ENCODE results near the gene HCST.

Gene HCST

GRCh38 chr19:35937345-35938281 lies 35.3 kb downstream of the HCST start:
- no peak for TF ChIP-seq CTCF (IDR thresholded peaks at IDR 0.05; ENCODE audit: borderline replicate concordance, insufficient read depth, low read depth, low read length)

GRCh38 chr19:35938282-35939224 lies 36.2 kb downstream of the HCST start:
- no peak overlapping the region for H3K4me3 ChIP-seq (ENCODE audit: low read depth, low read length)
- TF ChIP-seq CTCF (IDR thresholded peaks at IDR 0.05; ENCODE audit: borderline replicate concordance, insufficient read depth, low read depth, low read length) = no peak

More at GRCh38 chr19:35937345-35938281, 35.3 kb downstream of the HCST start:
- H3K4me3 ChIP-seq (ENCODE audit: low read depth, low read length) = no peak overlapping the region

- H3K4me3 ChIP-seq (ENCODE audit: low read depth, low read length) = no peak overlapping the region
- no peak for TF ChIP-seq CTCF (IDR thresholded peaks at IDR 0.05; ENCODE audit: borderline replicate concordance, insufficient read depth, low read depth, low read length)
Observed at GRCh38 chr19:35939307-35940077, 37.2 kb downstream of the HCST start.

- TF ChIP-seq CTCF (IDR thresholded peaks at IDR 0.05; ENCODE audit: borderline replicate concordance, insufficient read depth, low read depth, low read length) = no peak
- H3K4me3 ChIP-seq (ENCODE audit: low read depth, low read length) = no peak overlapping the region
Observed at GRCh38 chr19:35940078-35940775, 37.9 kb downstream of the HCST start.

GRCh38 chr19:35940839-35941238 lies 38.5 kb downstream of the HCST start:
- H3K4me3 ChIP-seq (ENCODE audit: low read depth, low read length) = no peak overlapping the region
- no peak for TF ChIP-seq CTCF (IDR thresholded peaks at IDR 0.05; ENCODE audit: borderline replicate concordance, insufficient read depth, low read depth, low read length)

- no peak overlapping the region for H3K4me3 ChIP-seq (ENCODE audit: low read depth, low read length)
- no peak for TF ChIP-seq CTCF (IDR thresholded peaks at IDR 0.05; ENCODE audit: borderline replicate concordance, insufficient read depth, low read depth, low read length)
Observed at GRCh38 chr19:35942235-35942634, 39.9 kb downstream of the HCST start.
